Mesenchymal stem cell (in vitro differentiated cells and primary cell): ENCODE results near the gene FBXW11.
A peak's percentile ranks its signal among the peaks of the same experiment; 100 is the strongest.

Source experiments
- DNase-seq: peaks from one replicate; pipeline ENCODE4 v3.0.0-alpha.2; 2013
- H2AFZ ChIP-seq: one replicate; pipeline ENCODE4 v1.6.1; 2013; ENCODE audit warnings: low read depth, mild to moderate bottlenecking, control low read depth, inconsistent platforms, low read length, moderate library complexity
- H2AK5ac ChIP-seq: 2 replicates; pipeline ENCODE4 v1.6.1; 2013; ENCODE audit warnings: low read length, moderate library complexity, mild to moderate bottlenecking, inconsistent platforms; ENCODE audit not compliant: severe bottlenecking
- H2BK120ac ChIP-seq: one replicate; pipeline ENCODE4 v1.6.1; 2013; ENCODE audit warnings: low read depth, mild to moderate bottlenecking, inconsistent platforms, low read length, moderate library complexity
- H2BK12ac ChIP-seq, 2 experiments: one replicate each; pipeline ENCODE4 v1.6.1; 2013; ENCODE audit warnings: inconsistent platforms in 2 of 2, low read length in 2 of 2, mild to moderate bottlenecking in 2 of 2, moderate library complexity in 2 of 2, control low read depth in 1 of 2
- H2BK15ac ChIP-seq: one replicate; pipeline ENCODE4 v1.6.1; 2013; ENCODE audit warnings: mild to moderate bottlenecking, low read depth, inconsistent platforms; ENCODE audit not compliant: poor library complexity, severe bottlenecking
- H2BK5ac ChIP-seq: 2 replicates; pipeline ENCODE4 v1.6.1; 2013; ENCODE audit warnings: low read depth, mild to moderate bottlenecking, low read length, control low read depth, inconsistent platforms; ENCODE audit not compliant: poor library complexity, severe bottlenecking
- H3K14ac ChIP-seq, 2 experiments: one replicate each; pipeline ENCODE4 v1.6.1; 2013; ENCODE audit warnings: inconsistent platforms in 2 of 2, low read length in 2 of 2, control low read depth in 1 of 2, mild to moderate bottlenecking in 1 of 2, moderate library complexity in 1 of 2
- H3K18ac ChIP-seq, 2 experiments: one replicate each; pipeline ENCODE4 v1.6.1; 2013; ENCODE audit warnings: inconsistent platforms in 2 of 2, low read length in 2 of 2, control low read depth in 1 of 2, low read depth in 1 of 2, mild to moderate bottlenecking in 1 of 2
- H3K23ac ChIP-seq, 2 experiments: one replicate each; pipeline ENCODE4 v1.6.1; 2013; ENCODE audit warnings: inconsistent platforms in 2 of 2, low read length in 2 of 2, mild to moderate bottlenecking in 2 of 2, moderate library complexity in 2 of 2, control low read depth in 1 of 2
- H3K27ac ChIP-seq: 2 replicates; pipeline ENCODE4 v1.5.1; 2013; ENCODE audit warnings: mild to moderate bottlenecking, moderate library complexity, low read length, control low read depth, inconsistent platforms; ENCODE audit not compliant: poor library complexity, severe bottlenecking
- H3K27me3 ChIP-seq, 2 experiments: 2 replicates each; pipeline versions ENCODE4 v1.6.1 to v1.7.0; 2013; ENCODE audit warnings: low read length in 2 of 2, mild to moderate bottlenecking in 2 of 2, moderate library complexity in 2 of 2, control low read depth in 1 of 2, inconsistent platforms in 1 of 2; ENCODE audit not compliant: control insufficient read depth in 1 of 2, insufficient read depth in 1 of 2
- H3K36me3 ChIP-seq, 2 experiments: 2 replicates each; pipeline versions ENCODE4 v1.6.1 to v1.7.0; 2013; ENCODE audit warnings: low read length in 2 of 2, control low read depth in 1 of 2, inconsistent platforms in 1 of 2, low read depth in 1 of 2, mild to moderate bottlenecking in 1 of 2; ENCODE audit not compliant: insufficient read depth in 2 of 2, control insufficient read depth in 1 of 2
- H3K4ac ChIP-seq, 2 experiments: one replicate each; pipeline ENCODE4 v1.6.1; 2013; ENCODE audit warnings: inconsistent platforms in 2 of 2, low read length in 2 of 2, mild to moderate bottlenecking in 2 of 2, moderate library complexity in 2 of 2, control low read depth in 1 of 2, low read depth in 1 of 2
- H3K4me1 ChIP-seq: 2 replicates; pipeline ENCODE4 v1.6.1; 2013; ENCODE audit warnings: low read depth, low read length, control low read depth; ENCODE audit not compliant: control insufficient read depth, insufficient read depth
- H3K4me2 ChIP-seq: 2 replicates; pipeline ENCODE4 v1.6.1; 2013; ENCODE audit warnings: low read length, mild to moderate bottlenecking, inconsistent platforms; ENCODE audit not compliant: poor library complexity, severe bottlenecking
- H3K4me3 ChIP-seq, 2 experiments: 2 replicates each; pipeline versions ENCODE4 v1.5.1 to v1.7.0; 2013; ENCODE audit warnings: low read length in 2 of 2, mild to moderate bottlenecking in 2 of 2, control low read depth in 1 of 2, low read depth in 1 of 2; ENCODE audit not compliant: insufficient read depth in 1 of 2
- H3K79me1 ChIP-seq: replicated peaks from 2 replicates; pipeline ENCODE4 v1.6.1; 2013; ENCODE audit warnings: mild to moderate bottlenecking, control low read depth, low read length, inconsistent platforms; ENCODE audit not compliant: poor library complexity, severe bottlenecking
- H3K9ac ChIP-seq: 2 replicates; pipeline ENCODE4 v1.7.0; 2013; ENCODE audit warnings: mild to moderate bottlenecking, low read length, moderate library complexity
- H3K9me3 ChIP-seq: 2 replicates; pipeline ENCODE4 v1.7.0; 2013; ENCODE audit warnings: mild to moderate bottlenecking, low read length; ENCODE audit not compliant: control insufficient read depth
- H4K8ac ChIP-seq: one replicate; pipeline ENCODE4 v1.6.1; 2013; ENCODE audit warnings: inconsistent platforms, mild to moderate bottlenecking, low read length, moderate library complexity
- H4K91ac ChIP-seq: one replicate; pipeline ENCODE4 v1.6.1; 2013; ENCODE audit warnings: mild to moderate bottlenecking, low read length, inconsistent platforms
- WGBS: methylation state at CpG from one replicate; pipeline ENCODE4 v1.1.7; 2013; ENCODE audit warnings: mixed read lengths; 5-methylcytosine and 5-hydroxymethylcytosine counted together

Gene FBXW11

DNA sequence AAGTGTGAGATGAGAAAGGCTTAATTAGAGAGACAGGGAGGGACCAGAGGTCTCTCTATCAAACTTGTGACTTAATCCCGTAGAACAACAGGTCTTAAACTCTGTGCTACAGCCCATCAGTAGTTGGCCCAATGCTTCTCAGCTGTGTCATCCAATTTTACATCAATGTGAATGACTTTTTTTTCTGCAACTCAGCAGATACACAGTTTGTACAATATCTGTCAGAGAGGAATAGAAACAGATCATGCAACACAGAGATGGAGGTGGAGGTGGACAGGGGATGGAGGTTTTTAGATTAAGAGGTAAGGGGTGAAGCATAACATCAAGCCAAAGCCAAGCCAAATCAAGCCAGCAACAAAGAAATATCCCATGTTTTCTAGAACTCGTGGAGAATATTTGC lies 43.0 kb downstream of the FBXW11 start:
- WGBS: 100% methylated on average over 1 of the region's 2 CpGs
- H3K4me1 ChIP-seq: no peaks in the 10 kb centered on the region

GRCh38 chr5:171961117-171961516 lies 45.3 kb downstream of the FBXW11 start:
- H4K91ac ChIP-seq: no peak overlapping the region
- no peak overlapping the region for H2BK12ac ChIP-seq
- H3K36me3 ChIP-seq: peaks cover 4 to 5% of the 10 kb centered on the region in 2 experiments
- DNase-seq: peak; percentile 62
- H3K23ac ChIP-seq: no peak overlapping the region
- no peak overlapping the region for H3K4ac ChIP-seq
- 100% methylated on average over 2 of the region's 3 CpGs for WGBS
- H2BK5ac ChIP-seq: no peak overlapping the region
- no peaks in the 10 kb centered on the region for H3K9me3 ChIP-seq
- no peak overlapping the region for H2AK5ac ChIP-seq
- H3K18ac ChIP-seq: no peak overlapping the region
- H3K27me3 ChIP-seq: no peaks in the 10 kb centered on the region
- H3K9ac ChIP-seq: no peak overlapping the region
- H2BK120ac ChIP-seq: no peak overlapping the region
- H4K8ac ChIP-seq: no peak overlapping the region
- H3K4me1 ChIP-seq: peaks cover 5% of the 10 kb centered on the region
- peaks cover 11% of the 10 kb centered on the region for H3K79me1 ChIP-seq
- no peak overlapping the region for H3K4me2 ChIP-seq
- no peak overlapping the region for H3K14ac ChIP-seq
- H2AFZ ChIP-seq: no peak overlapping the region
- H3K4me3 ChIP-seq: no peak overlapping the region
- no peak overlapping the region for H2BK15ac ChIP-seq
- H3K27ac ChIP-seq: no peak overlapping the region

More for the DNA sequence above, 43.0 kb downstream of the FBXW11 start:
- Histone ChIP-seq H3K27me3 (no peaks in the 10 kb centered on the region), H2BK15ac (no peak overlapping the region), H3K79me1 (peaks cover 10% of the 10 kb centered on the region), H4K8ac (no peak overlapping the region), H2BK120ac (no peak overlapping the region), H3K36me3 (peaks cover 4 to 5% of the 10 kb centered on the region in 2 experiments), H3K9ac (no peak overlapping the region), H2BK12ac (no peak overlapping the region), H3K23ac (no peak overlapping the region), H3K4ac (no peak overlapping the region), H3K18ac (no peak overlapping the region), H3K14ac (no peak overlapping the region), H2BK5ac (no peak overlapping the region), H3K27ac (no peak overlapping the region), H2AK5ac (no peak overlapping the region), H3K4me2 (no peak overlapping the region), H4K91ac (no peak overlapping the region), H2AFZ (no peak overlapping the region), H3K4me3 (no peak overlapping the region), H3K9me3 (no peaks in the 10 kb centered on the region)
- no peak for DNase-seq

GRCh38 chr5:171957591-171958251 lies 48.7 kb downstream of the FBXW11 start:
- no peak for DNase-seq
- no peak overlapping the region for H2AK5ac ChIP-seq
- H3K9ac ChIP-seq: no peak overlapping the region
- H2BK15ac ChIP-seq: no peak overlapping the region
- H3K4me1 ChIP-seq: peaks cover 7% of the 10 kb centered on the region
- peaks cover 4 to 5% of the 10 kb centered on the region in 2 experiments for H3K36me3 ChIP-seq
- H3K4ac ChIP-seq: no peak overlapping the region
- H3K4me3 ChIP-seq: no peak overlapping the region
- no peak overlapping the region for H3K18ac ChIP-seq
- peak overlapping the region in 1 of 2 experiments; percentile 57 for H3K23ac ChIP-seq
- no peak overlapping the region for H3K27ac ChIP-seq
- H3K4me2 ChIP-seq: no peak overlapping the region
- no peak overlapping the region for H2BK120ac ChIP-seq
- no peaks in the 10 kb centered on the region for H3K9me3 ChIP-seq
- no peak overlapping the region for H4K8ac ChIP-seq
- 94% methylated on average over 9 of the region's 9 CpGs for WGBS
- no peak overlapping the region for H4K91ac ChIP-seq
- peaks cover 9% of the 10 kb centered on the region for H3K79me1 ChIP-seq
- H3K14ac ChIP-seq: no peak overlapping the region
- no peak overlapping the region for H2BK12ac ChIP-seq
- H2AFZ ChIP-seq: no peak overlapping the region
- no peak overlapping the region for H2BK5ac ChIP-seq
- no peaks in the 10 kb centered on the region for H3K27me3 ChIP-seq

- Histone ChIP-seq H2BK5ac (no peak overlapping the region), H2BK120ac (no peak overlapping the region), H3K79me1 (peaks cover 9% of the 10 kb centered on the region), H3K14ac (no peak overlapping the region), H2AK5ac (no peak overlapping the region), H3K27me3 (no peaks in the 10 kb centered on the region), H3K4me2 (no peak overlapping the region), H3K23ac (no peak overlapping the region), H3K27ac (no peak overlapping the region), H3K36me3 (peaks cover 4 to 5% of the 10 kb centered on the region in 2 experiments), H3K18ac (no peak overlapping the region), H3K9ac (no peak overlapping the region), H3K4me1 (peaks cover 7% of the 10 kb centered on the region), H2AFZ (no peak overlapping the region), H4K8ac (no peak overlapping the region), H3K9me3 (no peaks in the 10 kb centered on the region), H2BK12ac (no peak overlapping the region), H3K4me3 (no peak overlapping the region), H4K91ac (no peak overlapping the region), H3K4ac (no peak overlapping the region), H2BK15ac (no peak overlapping the region)
- DNase-seq: no peak
- WGBS: 92% methylated on average over 4 of the region's 5 CpGs
Observed at GRCh38 chr5:171956887-171957495, 49.4 kb downstream of the FBXW11 start.
